K562 (cell line): ENCODE data around the gene NPFFR1. TPM values are rescaled to one million over a fixed set of nuclear protein-coding genes. Genes with fewer than 3 reads are reported as not detected.

Source experiments
- CBFA2T3 ChIP-seq: fragments of 450-650 bp; IDR thresholded peaks from 2 replicates; pipeline ENCODE4 v1.6.1; 2017
- EP400 ChIP-seq: fragments of 450-650 bp; IDR thresholded peaks from 2 replicates; pipeline ENCODE4 v1.6.1; 2017; ENCODE audit warnings: antibody characterized with exemption, mild to moderate bottlenecking, moderate library complexity
- FOXA1 ChIP-seq: fragments of 450-650 bp; IDR thresholded peaks from 2 replicates; pipeline ENCODE4 v1.6.1; 2016; ENCODE audit warnings: mild to moderate bottlenecking, borderline replicate concordance
- GTF3C2 ChIP-seq: IDR thresholded peaks from 3 replicates; pipeline ENCODE4 v1.6.1; 2011; ENCODE audit warnings: borderline replicate concordance, mild to moderate bottlenecking, moderate library complexity; ENCODE audit not compliant: insufficient read length; ENCODE audit errors: extremely low read depth
- HES1 ChIP-seq: fragments of 450-650 bp; IDR thresholded peaks from 2 replicates; pipeline ENCODE4 v1.6.1; 2016; ENCODE audit warnings: low read depth, mild to moderate bottlenecking, moderate library complexity
- JUNB ChIP-seq: fragments of 450-650 bp; formaldehyde crosslinking; conservative IDR thresholded peaks from 2 replicates; pipeline ENCODE4 v1.4.0; 2020; ENCODE audit warnings: mild to moderate bottlenecking
- MTA1 ChIP-seq: fragments of 450-650 bp; IDR thresholded peaks from 2 replicates; pipeline ENCODE4 v1.6.1; 2017; ENCODE audit warnings: borderline replicate concordance
- MXD1 ChIP-seq: fragments of 250-450 bp; sonication (Bioruptor Pico); IDR thresholded peaks from 2 replicates; pipeline ENCODE4 v1.8.0; 2021; ENCODE audit warnings: borderline replicate concordance, mild to moderate bottlenecking, moderate library complexity; ENCODE audit not compliant: poor library complexity, severe bottlenecking
- MYNN ChIP-seq, 2 experiments: sonication (generic); formaldehyde crosslinking in 1 of 2; IDR thresholded peaks; 2 replicates each; pipeline versions ENCODE4 v1.5.0 to v1.6.1; 2016 to 2020; ENCODE audit warnings: antibody characterized with exemption in 1 of 2, missing genetic modification reagents in 1 of 2
- NFE2 ChIP-seq: IDR thresholded peaks from 2 replicates; pipeline ENCODE4 v1.6.1; 2014; ENCODE audit warnings: antibody characterized with exemption, low read depth
- PTRF ChIP-seq: fragments of 450-650 bp; IDR thresholded peaks from 2 replicates; pipeline ENCODE4 v1.6.1; 2016; ENCODE audit warnings: mild to moderate bottlenecking, missing genetic modification characterization, missing compliant biosample characterization
- SMAD4 ChIP-seq: fragments of 250-450 bp; sonication (Bioruptor Pico); conservative IDR thresholded peaks from 2 replicates; pipeline ENCODE4 v1.8.0; 2021; ENCODE audit warnings: inconsistent platforms, mild to moderate bottlenecking, moderate library complexity
- TBL1XR1 ChIP-seq, 2 experiments: IDR thresholded peaks; 2 replicates each; pipeline ENCODE4 v1.6.1; 2012; ENCODE audit warnings: improper control_type of control experiment in 2 of 2, low read length in 2 of 2, mild to moderate bottlenecking in 1 of 2
- TEAD1 ChIP-seq, 2 experiments: fragments of 450-650 bp in 1 of 2; sonication (generic) in 1 of 2; formaldehyde crosslinking; IDR thresholded peaks; 2 replicates each; pipeline versions ENCODE4 v1.4.0 to v1.8.0; 2020 to 2022; ENCODE audit warnings: mild to moderate bottlenecking in 2 of 2, missing genetic modification reagents in 1 of 2
- TEAD4 ChIP-seq, 2 experiments: sonication (generic) in 1 of 2; formaldehyde crosslinking in 1 of 2; IDR thresholded peaks; 2 replicates each; pipeline versions ENCODE4 v1.6.1 to v1.8.0; 2012 to 2022; ENCODE audit warnings: borderline replicate concordance in 1 of 2, inconsistent platforms in 1 of 2, low read length in 1 of 2, mild to moderate bottlenecking in 1 of 2, missing genetic modification reagents in 1 of 2
- ZNF124 ChIP-seq: sonication (generic); formaldehyde crosslinking; IDR thresholded peaks from 2 replicates; pipeline ENCODE4 v1.8.1; 2022; ENCODE audit warnings: missing genetic modification reagents
- ZNF695 ChIP-seq: fragments of 450-650 bp; formaldehyde crosslinking; IDR thresholded peaks from 2 replicates; pipeline ENCODE4 v1.4.0; 2020; ENCODE audit warnings: mild to moderate bottlenecking, moderate library complexity
- polyA plus RNA-seq, 8 experiments: library from polyadenylated mRNA; depleted of rRNA in 4 of 8; stranded (reverse) in 5 of 8; unstranded in 3 of 8; fragments of >200 nt; fragmentation: Nextera tagmentation in 2 of 8; fragmentation: Illumina TruSeq in 1 of 8; extraction: Ambion mirVana in 2 of 8; extraction: Trizol in 1 of 8; gene quantifications; 2 replicates each; pipeline versions ENCODE4 v1.2.1 to v1.2.3, GENCODE V29; 2011 to 2014; ENCODE audit warnings: inconsistent platforms in 1 of 8, missing spikeins in 1 of 8
- total RNA-seq, 7 experiments: library from RNA; depleted of rRNA in 6 of 7; stranded (reverse); fragments of >200 nt in 6 of 7; fragmentation: Illumina TruSeq in 2 of 7; extraction: Trizol in 2 of 7; gene quantifications; 2 replicates each; pipeline versions ENCODE4 v1.2.1 to v1.2.3, GENCODE V29; 2011 to 2021; ENCODE audit warnings: low replicate concordance in 1 of 7

NPFFR1 gene
- total and polyA plus RNA-seq, 9 of the 15 experiments (the other 6 are each of a cell fraction or from before 2014, with no cell fraction given), result under 0.01 TPM; not detected in 8

- no peak for TF ChIP-seq JUNB (CRISPR knock-in tag)
- no peak for TF ChIP-seq NFE2
- no peak for TF ChIP-seq EP400
- TF ChIP-seq CBFA2T3, result no peak
- TF ChIP-seq TEAD1 (CRISPR knock-in tag; IDR thresholded peaks at IDR 0.05), result no peak
- TF ChIP-seq TEAD4 (IDR thresholded peaks at IDR 0.05; ENCODE audit: low read length), result no peak
- TF ChIP-seq TEAD4 (CRISPR knock-in tag; IDR thresholded peaks at IDR 0.05; ENCODE audit: borderline replicate concordance), result peak; percentile 66; the same call in 1 of the 2 replicates
- TF ChIP-seq GTF3C2, result no peak
- TF ChIP-seq ZNF695, result no peak
- no peak for TF ChIP-seq MTA1
- peak in 1 of 2 experiments; percentile 5; a peak in 1 of 4 replicates for TF ChIP-seq TBL1XR1 (IDR thresholded peaks at IDR 0.05; ENCODE audit: low read length in 2 of 2)
- TF ChIP-seq HES1, result no peak
- no peak for TF ChIP-seq MYNN (IDR thresholded peaks at IDR 0.05)
- TF ChIP-seq MYNN (CRISPR knock-in tag; IDR thresholded peaks at IDR 0.05), result no peak
- no peak for TF ChIP-seq PTRF (tag)
- no peak for TF ChIP-seq FOXA1
- TF ChIP-seq ZNF124, result no peak
- no peak for TF ChIP-seq MXD1 (CRISPR knock-in tag)
- 0 out of 2 replicates have a peak, but pooled peaks have one; percentile 3 for TF ChIP-seq SMAD4
Observed at GRCh38 chr10:70232859-70233108, 51.0 kb downstream of the NPFFR1 start (continued).
